NCI-H128 (cell line): ENCODE results near the gene ZNF777.
"Not testable (repeated sequence)": the region's sequence is repeated elsewhere in the genome, so short reads cannot be mapped to it uniquely, and the experiment has no call there.

ENCODE experiments used
- DNase-seq: peaks from one replicate; lab custom pipeline; 2025; ENCODE audit not compliant: unreplicated experiment; lab: John Stamatoyannopoulos, UW

The ZNF777 gene

GRCh38 chr7:149455175-149455950, 5.5 kb downstream of the ZNF777 start:
- no peak for DNase-seq

GRCh38 chr7:149454750-149455149, 6.1 kb downstream of the ZNF777 start:
- DNase-seq = no peak

- no peak for DNase-seq
Observed at GRCh38 chr7:149454006-149454405, 6.9 kb downstream of the ZNF777 start.

GRCh38 chr7:149450821-149451220, 10.0 kb downstream of the ZNF777 start:
- no peak for DNase-seq

- no peak for DNase-seq
Observed at GRCh38 chr7:149449897-149450296, 11.0 kb downstream of the ZNF777 start.

- DNase-seq = no peak
Observed at GRCh38 chr7:149448961-149449360, 11.9 kb downstream of the ZNF777 start.

GRCh38 chr7:149446026-149446425, 14.8 kb downstream of the ZNF777 start:
- DNase-seq = not testable (repeated sequence)

- no peak for DNase-seq
Observed at GRCh38 chr7:149444287-149444686, 16.6 kb downstream of the ZNF777 start.

GRCh38 chr7:149443523-149443922, 17.3 kb downstream of the ZNF777 start:
- DNase-seq = no peak

- no peak for DNase-seq
Observed at GRCh38 chr7:149442924-149443323, 17.9 kb downstream of the ZNF777 start.

- no peak for DNase-seq
Observed at GRCh38 chr7:149440222-149440621, 20.6 kb downstream of the ZNF777 start.

GRCh38 chr7:149436358-149436757, 24.5 kb downstream of the ZNF777 start:
- DNase-seq = no peak

- no peak for DNase-seq
Observed at GRCh38 chr7:149433124-149433523, 27.7 kb downstream of the ZNF777 start.

- DNase-seq = no peak
Observed at GRCh38 chr7:149432121-149432691, 28.7 kb downstream of the ZNF777 start.

- no peak for DNase-seq
Observed at GRCh38 chr7:149431486-149432120, 29.3 kb downstream of the ZNF777 start.

GRCh38 chr7:149430192-149430591, 30.7 kb downstream of the ZNF777 start:
- no peak for DNase-seq

GRCh38 chr7:149427893-149428292, 33.0 kb downstream of the ZNF777 start:
- DNase-seq = no peak

GRCh38 chr7:149427096-149427680, 33.7 kb downstream of the ZNF777 start:
- DNase-seq = no peak

- no peak for DNase-seq
Observed at GRCh38 chr7:149423449-149424110, 37.3 kb downstream of the ZNF777 start.

GRCh38 chr7:149422914-149423301, 38.0 kb downstream of the ZNF777 start:
- DNase-seq = no peak

GRCh38 chr7:149422162-149422913, 38.5 kb downstream of the ZNF777 start:
- DNase-seq = peak; percentile 32
